Karpas-422 (cell line): ENCODE data around the gene DHPS. TPM values are rescaled to one million over a fixed set of nuclear protein-coding genes. Genes with fewer than 3 reads are reported as not detected.
"Not testable (repeated sequence)": the region's sequence is repeated elsewhere in the genome, so short reads cannot be mapped to it uniquely, and the experiment has no call there.

Experiments used
- DNase-seq: peaks from one replicate; pipeline ENCODE4 v3.0.0-alpha.2; 2015
- H2AFZ ChIP-seq: fragments of 200-600 bp; sonication (generic); 2 replicates; pipeline ENCODE4 v1.6.1; 2014; ENCODE audit warnings: antibody characterized with exemption, low read length, mixed read lengths
- H3K27ac ChIP-seq: fragments of 200-600 bp; sonication (generic); 2 replicates; pipeline ENCODE4 v1.5.1; 2014; ENCODE audit warnings: mild to moderate bottlenecking, low read length, moderate library complexity
- H3K27me3 ChIP-seq: fragments of 200-600 bp; sonication (generic); 2 replicates; pipeline ENCODE4 v1.6.1; 2014; ENCODE audit warnings: low read length, mixed read lengths
- H3K36me3 ChIP-seq: fragments of 200-600 bp; sonication (generic); 2 replicates; pipeline ENCODE4 v1.6.1; 2014; ENCODE audit warnings: low read length, mixed read lengths; ENCODE audit not compliant: insufficient read depth
- H3K4me1 ChIP-seq: fragments of 200-600 bp; sonication (generic); 2 replicates; pipeline ENCODE4 v1.6.1; 2014; ENCODE audit warnings: mild to moderate bottlenecking, low read length, mixed read lengths
- H3K4me2 ChIP-seq: fragments of 200-600 bp; sonication (generic); 2 replicates; pipeline ENCODE4 v1.6.1; 2014; ENCODE audit warnings: low read length, low read depth, mild to moderate bottlenecking; ENCODE audit not compliant: poor library complexity, severe bottlenecking
- H3K4me3 ChIP-seq: fragments of 200-600 bp; sonication (generic); 2 replicates; pipeline ENCODE4 v1.5.1; 2014; ENCODE audit warnings: mild to moderate bottlenecking, antibody characterized with exemption, low read length, mixed read lengths
- H3K79me2 ChIP-seq: fragments of 200-600 bp; sonication (generic); 2 replicates; pipeline ENCODE4 v1.6.1; 2014; ENCODE audit warnings: mild to moderate bottlenecking, low read length, mixed read lengths
- H3K9ac ChIP-seq: fragments of 200-600 bp; sonication (generic); 2 replicates; pipeline ENCODE4 v1.6.0; 2014; ENCODE audit warnings: low read length
- H3K9me2 ChIP-seq: fragments of 200-600 bp; sonication (generic), shearing (Covaris generic); replicated peaks from 2 replicates; pipeline ENCODE4 v1.6.0; 2014; ENCODE audit warnings: mild to moderate bottlenecking, low read length, moderate library complexity; ENCODE audit not compliant: insufficient read depth
- H3K9me3 ChIP-seq: fragments of 300-700, 200-600 bp; sonication (generic); 2 replicates; pipeline ENCODE4 v1.6.1; 2014; ENCODE audit warnings: low read length, mixed read lengths
- H4K20me1 ChIP-seq: fragments of 200-600 bp; sonication (generic); 2 replicates; pipeline ENCODE4 v1.6.1; 2014; ENCODE audit warnings: mild to moderate bottlenecking, antibody characterized with exemption, low read length, low read depth; ENCODE audit not compliant: insufficient read depth
- total RNA-seq: library from RNA; depleted of rRNA; stranded (reverse); fragments of >200 nt; shearing (Covaris generic); gene quantifications from 2 replicates; pipeline ENCODE4 v1.2.3, GENCODE V29; 2014; ENCODE audit warnings: low replicate concordance

DHPS gene
- total RNA-seq, 1 experiment from 2014 or later: 62.2 TPM

GRCh38 chr19:12694641-12695040, 13.0 kb upstream of the DHPS start:
- H3K27me3 ChIP-seq: no peaks in the 10 kb centered on the region
- no peaks in the 10 kb centered on the region for H3K9me3 ChIP-seq
- H3K36me3 ChIP-seq: peaks cover 9% of the 10 kb centered on the region; the same call in 1 of the 2 replicates
- no peak overlapping the region for H3K27ac ChIP-seq
- no peak overlapping the region for H3K4me2 ChIP-seq
- no peak overlapping the region for H2AFZ ChIP-seq
- no peaks in the 10 kb centered on the region for H3K9me2 ChIP-seq
- peaks cover 21% of the 10 kb centered on the region for H3K4me1 ChIP-seq
- DNase-seq: no peak
- H4K20me1 ChIP-seq: no peaks in the 10 kb centered on the region
- H3K79me2 ChIP-seq: 0 out of 2 replicates have a peak, but pooled peaks cover 2% of the 10 kb centered on the region
- no peak overlapping the region for H3K9ac ChIP-seq
- no peak overlapping the region for H3K4me3 ChIP-seq

GRCh38 chr19:12692960-12693359, 11.3 kb upstream of the DHPS start:
- H3K27me3 ChIP-seq: no peaks in the 10 kb centered on the region
- H3K4me2 ChIP-seq: no peak overlapping the region
- H3K9ac ChIP-seq: no peak overlapping the region
- H2AFZ ChIP-seq: no peak overlapping the region
- H3K4me1 ChIP-seq: peaks cover 29% of the 10 kb centered on the region
- no peaks in the 10 kb centered on the region for H4K20me1 ChIP-seq
- no peak overlapping the region for H3K27ac ChIP-seq
- DNase-seq: no peak
- H3K36me3 ChIP-seq: 0 out of 2 replicates have a peak, but pooled peaks cover 4% of the 10 kb centered on the region
- no peaks in the 10 kb centered on the region for H3K9me2 ChIP-seq
- H3K4me3 ChIP-seq: no peak overlapping the region
- no peaks in the 10 kb centered on the region for H3K9me3 ChIP-seq
- H3K79me2 ChIP-seq: no peaks in the 10 kb centered on the region

GRCh38 chr19:12689581-12690216, 8.0 kb upstream of the DHPS start:
- H3K4me2 ChIP-seq: no peak overlapping the region
- DNase-seq: no peak

GRCh38 chr19:12689012-12689411, 7.3 kb upstream of the DHPS start:
- no peak overlapping the region for H3K27ac ChIP-seq
- peaks cover 15% of the 10 kb centered on the region for H3K4me1 ChIP-seq
- H4K20me1 ChIP-seq: no peaks in the 10 kb centered on the region
- H3K9ac ChIP-seq: no peak overlapping the region
- no peak for DNase-seq
- no peak overlapping the region for H2AFZ ChIP-seq
- H3K79me2 ChIP-seq: no peaks in the 10 kb centered on the region
- H3K4me3 ChIP-seq: no peak overlapping the region
- H3K9me2 ChIP-seq: no peaks in the 10 kb centered on the region
- H3K9me3 ChIP-seq: no peaks in the 10 kb centered on the region
- H3K4me2 ChIP-seq: no peak overlapping the region
- H3K36me3 ChIP-seq: 0 out of 2 replicates have a peak, but pooled peaks cover 4% of the 10 kb centered on the region
- no peaks in the 10 kb centered on the region for H3K27me3 ChIP-seq

More at GRCh38 chr19:12689581-12690216, 8.0 kb upstream of the DHPS start:
- no peak overlapping the region for H3K4me3 ChIP-seq
- no peaks in the 10 kb centered on the region for H3K27me3 ChIP-seq
- 0 out of 2 replicates have a peak, but pooled peaks cover 4% of the 10 kb centered on the region for H3K36me3 ChIP-seq
- H3K79me2 ChIP-seq: no peaks in the 10 kb centered on the region
- peaks cover 15% of the 10 kb centered on the region for H3K4me1 ChIP-seq
- no peak overlapping the region for H3K27ac ChIP-seq
- no peak overlapping the region for H2AFZ ChIP-seq
- no peaks in the 10 kb centered on the region for H3K9me2 ChIP-seq
- H3K9me3 ChIP-seq: no peaks in the 10 kb centered on the region
- no peak overlapping the region for H3K9ac ChIP-seq
- H4K20me1 ChIP-seq: no peaks in the 10 kb centered on the region

- Histone ChIP-seq H3K9ac (no peak within 1 kb of the TSS), H3K79me2 (no peaks in the 10 kb centered on the region), H3K4me3 (no peak within 1 kb of the TSS), H4K20me1 (no peaks in the 10 kb centered on the region), H2AFZ (no peak within 1 kb of the TSS), H3K27ac (no peak within 1 kb of the TSS), H3K4me2 (no peak within 1 kb of the TSS), H3K36me3 (0 out of 2 replicates have a peak, but pooled peaks cover 4% of the 10 kb centered on the region), H3K4me1 (peaks cover 15% of the 10 kb centered on the region), H3K9me2 (no peaks in the 10 kb centered on the region), H3K27me3 (no peaks in the 10 kb centered on the region), H3K9me3 (no peaks in the 10 kb centered on the region)
- DNase-seq: no peak
Measured at GRCh38 chr19:12687496-12688196, 6.0 kb upstream of the DHPS start, which contains the start of gene GNG14. GNG14 (plus strand) TSS chr19:12687998; CDS start chr19:12688049, 51 bp downstream.

- no peak overlapping the region for H3K27ac ChIP-seq
- no peaks in the 10 kb centered on the region for H3K9me2 ChIP-seq
- H3K9ac ChIP-seq: no peak overlapping the region
- no peaks in the 10 kb centered on the region for H3K36me3 ChIP-seq
- no peaks in the 10 kb centered on the region for H3K27me3 ChIP-seq
- DNase-seq: no peak
- peaks cover 15% of the 10 kb centered on the region for H3K4me1 ChIP-seq
- H2AFZ ChIP-seq: no peak overlapping the region
- no peaks in the 10 kb centered on the region for H3K9me3 ChIP-seq
- H3K4me3 ChIP-seq: no peak overlapping the region
- H4K20me1 ChIP-seq: no peaks in the 10 kb centered on the region
- H3K4me2 ChIP-seq: no peak overlapping the region
- no peaks in the 10 kb centered on the region for H3K79me2 ChIP-seq
Measured at GRCh38 chr19:12685831-12686230, 4.2 kb upstream of the DHPS start.

- no peak for DNase-seq
- Histone ChIP-seq H3K4me1 (peaks cover 6% of the 10 kb centered on the region), H3K27ac (no peak overlapping the region), H3K9me3 (no peaks in the 10 kb centered on the region), H3K36me3 (peaks cover 23% of the 10 kb centered on the region), H4K20me1 (no peaks in the 10 kb centered on the region), H3K79me2 (peaks cover 23% of the 10 kb centered on the region), H3K27me3 (no peaks in the 10 kb centered on the region), H3K4me3 (peak overlapping the region; percentile 55; the same call in 1 of the 2 replicates), H3K4me2 (peak overlapping the region; percentile 60), H3K9ac (peak overlapping the region; percentile 43), H2AFZ (no peak overlapping the region), H3K9me2 (no peaks in the 10 kb centered on the region)
Measured at GRCh38 chr19:12680034-12680433, 1.6 kb downstream of the DHPS start.

- H3K4me2 ChIP-seq, H2AFZ ChIP-seq, H3K9me3 ChIP-seq, H3K9ac ChIP-seq, H3K4me3 ChIP-seq, H3K27me3 ChIP-seq, H3K9me2 ChIP-seq, H3K4me1 ChIP-seq, H3K27ac ChIP-seq, DNase-seq, H4K20me1 ChIP-seq: not testable (repeated sequence)
- peaks cover 28% of the 10 kb centered on the region for H3K36me3 ChIP-seq
- H3K79me2 ChIP-seq: peaks cover 23% of the 10 kb centered on the region
Measured at GRCh38 chr19:12678039-12678438, 3.6 kb downstream of the DHPS start.
